IPS-NIHi7 (cell line): ENCODE measurements around the gene CEP192.

Source experiments
- DNase-seq: peaks from one replicate; pipeline ENCODE4 v3.0.0; 2012; ENCODE audit warnings: mixed read lengths; ENCODE audit errors: extremely low spot score

Gene CEP192

GRCh38 chr18:13101659-13102197 lies 110.6 kb downstream of the CEP192 start:
- DNase-seq, result no peak

- DNase-seq, result no peak
These were observed 112.2 kb downstream of the CEP192 start for GRCh38 chr18:13103366-13103765.

GRCh38 chr18:13105059-13105458 lies 113.9 kb downstream of the CEP192 start:
- DNase-seq, result no peak

GRCh38 chr18:13107074-13107473 lies 115.9 kb downstream of the CEP192 start:
- DNase-seq, result no peak

- DNase-seq, result no peak
These were observed 117.2 kb downstream of the CEP192 start for GRCh38 chr18:13108330-13108729.

- no peak for DNase-seq
These were observed 119.4 kb downstream of the CEP192 start for GRCh38 chr18:13110559-13110958.

GRCh38 chr18:13112982-13113381 lies 121.8 kb downstream of the CEP192 start:
- peak; percentile 92 for DNase-seq

- no peak for DNase-seq
These were observed 129.1 kb downstream of the CEP192 start for GRCh38 chr18:13120255-13120654.

- no peak for DNase-seq
These were observed 129.8 kb downstream of the CEP192 start for GRCh38 chr18:13120983-13121441.

GRCh38 chr18:13124411-13124810 lies 133.2 kb downstream of the CEP192 start:
- no peak for DNase-seq

GRCh38 chr18:13125191-13125590 lies 134.0 kb downstream of the CEP192 start:
- no peak for DNase-seq

- DNase-seq, result no peak
These were observed 135.9 kb downstream of the CEP192 start for GRCh38 chr18:13126966-13127598.

GRCh38 chr18:13131283-13131682 lies 140.1 kb downstream of the CEP192 start:
- DNase-seq, result no peak

GRCh38 chr18:13134551-13135401 lies 143.6 kb downstream of the CEP192 start:
- no peak for DNase-seq

GRCh38 chr18:13136056-13136903 lies 145.1 kb downstream of the CEP192 start:
- DNase-seq, result peak; percentile 83

GRCh38 chr18:13136904-13137669 lies 145.9 kb downstream of the CEP192 start:
- peak; percentile 40 for DNase-seq

- no peak for DNase-seq
These were observed 146.7 kb downstream of the CEP192 start for GRCh38 chr18:13137670-13138419.

GRCh38 chr18:13138420-13139139 lies 147.4 kb downstream of the CEP192 start:
- no peak for DNase-seq

- peak; percentile 48 for DNase-seq
These were observed 148.8 kb downstream of the CEP192 start for GRCh38 chr18:13139885-13140450.
